OCI-LY1 (cell line): Measurements from ENCODE around the gene ZNF69.

ENCODE experiments used
- EZH2 ChIP-seq: fragments of 200-600 bp; sonication (generic), shearing (Covaris generic); IDR thresholded peaks from 2 replicates; pipeline ENCODE4 v1.8.0; 2017; ENCODE audit warnings: borderline replicate concordance, mixed run types, mild to moderate bottlenecking, antibody characterized with exemption, low read length, moderate library complexity, mixed read lengths
- TF ChIP-seq, protein P1 (sequence below): fragments of 200-600 bp; sonication (generic), shearing (Covaris generic); IDR thresholded peaks from 2 replicates; pipeline ENCODE4 v1.5.1; 2017; ENCODE audit warnings: mild to moderate bottlenecking, antibody characterized with exemption, low read length, moderate library complexity, mixed read lengths

DNA sequence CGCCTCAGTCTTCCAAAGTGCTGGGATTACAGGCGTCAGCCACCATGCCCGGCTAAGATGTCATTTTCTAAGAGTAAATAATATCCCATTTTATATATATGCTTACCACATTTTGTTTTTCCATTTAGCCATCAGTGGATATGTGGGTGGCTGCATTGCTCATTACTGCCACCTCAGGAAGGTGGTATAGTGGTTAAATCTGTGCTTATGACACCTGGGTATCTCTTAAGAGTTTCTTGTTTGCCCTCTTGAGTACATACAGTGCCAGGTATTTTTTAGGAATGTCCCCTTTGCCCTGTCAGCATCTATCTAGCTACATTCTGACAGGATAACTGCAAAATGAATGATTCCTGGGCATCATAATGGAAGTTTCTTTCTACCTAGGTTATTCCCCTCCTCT lies 14.6 kb downstream of the ZNF69 start:
- TF ChIP-seq, protein P1, sequence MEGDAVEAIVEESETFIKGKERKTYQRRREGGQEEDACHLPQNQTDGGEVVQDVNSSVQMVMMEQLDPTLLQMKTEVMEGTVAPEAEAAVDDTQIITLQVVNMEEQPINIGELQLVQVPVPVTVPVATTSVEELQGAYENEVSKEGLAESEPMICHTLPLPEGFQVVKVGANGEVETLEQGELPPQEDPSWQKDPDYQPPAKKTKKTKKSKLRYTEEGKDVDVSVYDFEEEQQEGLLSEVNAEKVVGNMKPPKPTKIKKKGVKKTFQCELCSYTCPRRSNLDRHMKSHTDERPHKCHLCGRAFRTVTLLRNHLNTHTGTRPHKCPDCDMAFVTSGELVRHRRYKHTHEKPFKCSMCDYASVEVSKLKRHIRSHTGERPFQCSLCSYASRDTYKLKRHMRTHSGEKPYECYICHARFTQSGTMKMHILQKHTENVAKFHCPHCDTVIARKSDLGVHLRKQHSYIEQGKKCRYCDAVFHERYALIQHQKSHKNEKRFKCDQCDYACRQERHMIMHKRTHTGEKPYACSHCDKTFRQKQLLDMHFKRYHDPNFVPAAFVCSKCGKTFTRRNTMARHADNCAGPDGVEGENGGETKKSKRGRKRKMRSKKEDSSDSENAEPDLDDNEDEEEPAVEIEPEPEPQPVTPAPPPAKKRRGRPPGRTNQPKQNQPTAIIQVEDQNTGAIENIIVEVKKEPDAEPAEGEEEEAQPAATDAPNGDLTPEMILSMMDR, result no peak
- no peak for TF ChIP-seq EZH2
